K562 (cell line): ENCODE results near the gene CHRM4. TPM values are rescaled to one million over a fixed set of nuclear protein-coding genes. Genes with fewer than 3 reads are reported as not detected.

Experiments used
- BCOR ChIP-seq: fragments of 450-650 bp; IDR thresholded peaks from 2 replicates; pipeline ENCODE4 v1.6.1; 2016
- BRCA1 ChIP-seq, 2 experiments: fragments of 450-650 bp in 1 of 2; sonication (generic) in 1 of 2; formaldehyde crosslinking in 1 of 2; IDR thresholded peaks; 2 replicates each; pipeline versions ENCODE4 v1.5.0 to v1.6.1; 2017 to 2020; ENCODE audit warnings: mild to moderate bottlenecking in 1 of 2, missing genetic modification reagents in 1 of 2
- CTBP1 ChIP-seq: fragments of 450-650 bp; IDR thresholded peaks from 2 replicates; pipeline ENCODE4 v1.6.1; 2016; ENCODE audit warnings: borderline replicate concordance
- CXXC5 ChIP-seq: fragments of 250-450 bp; sonication (Bioruptor Pico); IDR thresholded peaks from 2 replicates; pipeline ENCODE4 v1.8.0; 2022; ENCODE audit warnings: inconsistent platforms, mild to moderate bottlenecking, moderate library complexity
- FOXA3 ChIP-seq, 2 experiments: fragments of 450-650 bp in 1 of 2; sonication (generic) in 1 of 2; formaldehyde crosslinking; IDR thresholded peaks in 1 of 2; conservative IDR thresholded peaks in 1 of 2; 2 replicates each; pipeline versions ENCODE4 v1.4.0 to v1.8.0; 2020 to 2022; ENCODE audit warnings: mild to moderate bottlenecking in 2 of 2, missing genetic modification reagents in 1 of 2
- HMGN3 ChIP-seq: IDR thresholded peaks from 2 replicates; pipeline ENCODE4 v1.6.1; 2011; ENCODE audit warnings: borderline replicate concordance, low read depth, mild to moderate bottlenecking, mixed read lengths, low read length; ENCODE audit not compliant: insufficient read length; ENCODE audit errors: extremely low read depth
- NFIC ChIP-seq: fragments of 450-650 bp; IDR thresholded peaks from 2 replicates; pipeline ENCODE4 v1.6.1; 2017; ENCODE audit warnings: mild to moderate bottlenecking, inconsistent platforms
- NR2C1 ChIP-seq, 2 experiments: fragments of 450-650 bp; IDR thresholded peaks; 2 replicates each; pipeline ENCODE4 v1.6.1; 2017; ENCODE audit warnings: mild to moderate bottlenecking in 2 of 2, antibody characterized with exemption in 1 of 2, inconsistent platforms in 1 of 2, missing compliant biosample characterization in 1 of 2, missing genetic modification characterization in 1 of 2
- PTRF ChIP-seq: fragments of 450-650 bp; IDR thresholded peaks from 2 replicates; pipeline ENCODE4 v1.6.1; 2016; ENCODE audit warnings: mild to moderate bottlenecking, missing genetic modification characterization, missing compliant biosample characterization
- TOE1 ChIP-seq, 2 experiments: fragments of 450-650 bp in 1 of 2; sonication (generic) in 1 of 2; formaldehyde crosslinking in 1 of 2; IDR thresholded peaks; 2 replicates each; pipeline versions ENCODE4 v1.7.1 to v1.8.0; 2016 to 2022; ENCODE audit warnings: borderline replicate concordance in 2 of 2, mild to moderate bottlenecking in 2 of 2, antibody characterized with exemption in 1 of 2, inconsistent platforms in 1 of 2, low read depth in 1 of 2, missing genetic modification reagents in 1 of 2, moderate library complexity in 1 of 2
- YY1 ChIP-seq, 3 experiments: IDR thresholded peaks; 2 replicates each; pipeline ENCODE4 v1.6.1; 2011; ENCODE audit warnings: low read length in 2 of 3, mild to moderate bottlenecking in 2 of 3, moderate library complexity in 2 of 3, borderline replicate concordance in 1 of 3, control low read depth in 1 of 3, low read depth in 1 of 3; ENCODE audit not compliant: insufficient read depth in 3 of 3, insufficient replicate concordance in 2 of 3, control insufficient read depth in 1 of 3, insufficient read length in 1 of 3; ENCODE audit errors: extremely low read depth in 1 of 3
- ZFP1 ChIP-seq: fragments of 450-650 bp; formaldehyde crosslinking; IDR thresholded peaks from 2 replicates; pipeline ENCODE4 v1.4.0; 2020; ENCODE audit warnings: mild to moderate bottlenecking, mixed read lengths
- ZZZ3 ChIP-seq: fragments of 450-650 bp; IDR thresholded peaks from 2 replicates; pipeline ENCODE4 v1.6.1; 2016; ENCODE audit warnings: antibody characterized with exemption, mild to moderate bottlenecking, moderate library complexity
- polyA plus RNA-seq, 8 experiments: library from polyadenylated mRNA; depleted of rRNA in 4 of 8; stranded (reverse) in 5 of 8; unstranded in 3 of 8; fragments of >200 nt; fragmentation: Nextera tagmentation in 2 of 8; fragmentation: Illumina TruSeq in 1 of 8; extraction: Ambion mirVana in 2 of 8; extraction: Trizol in 1 of 8; gene quantifications; 2 replicates each; pipeline versions ENCODE4 v1.2.1 to v1.2.3, GENCODE V29; 2011 to 2014; ENCODE audit warnings: inconsistent platforms in 1 of 8, missing spikeins in 1 of 8
- total RNA-seq, 7 experiments: library from RNA; depleted of rRNA in 6 of 7; stranded (reverse); fragments of >200 nt in 6 of 7; fragmentation: Illumina TruSeq in 2 of 7; extraction: Trizol in 2 of 7; gene quantifications; 2 replicates each; pipeline versions ENCODE4 v1.2.1 to v1.2.3, GENCODE V29; 2011 to 2021; ENCODE audit warnings: low replicate concordance in 1 of 7
- TF ChIP-seq, protein P1 (sequence below): fragments of 450-650 bp; formaldehyde crosslinking; IDR thresholded peaks from 2 replicates; pipeline ENCODE4 v1.4.0; 2020; ENCODE audit warnings: mild to moderate bottlenecking, moderate library complexity
- TF ChIP-seq, protein P2 (sequence below), 2 experiments: fragments of 150-350 bp in 1 of 2; IDR thresholded peaks; 2 replicates each; pipeline ENCODE4 v1.6.1; 2012 to 2016; ENCODE audit warnings: low read depth in 2 of 2, low read length in 2 of 2, mild to moderate bottlenecking in 1 of 2, moderate library complexity in 1 of 2
- TF ChIP-seq, protein P3 (sequence below): IDR thresholded peaks from 3 replicates; pipeline ENCODE4 v1.6.1; 2011; ENCODE audit warnings: borderline replicate concordance, mild to moderate bottlenecking; ENCODE audit not compliant: insufficient read length, insufficient read depth
- TF ChIP-seq, protein P4 (sequence below): fragments of 250-450 bp; sonication (Bioruptor Pico); IDR thresholded peaks from 2 replicates; pipeline ENCODE4 v1.4.0; 2020; ENCODE audit warnings: mild to moderate bottlenecking, moderate library complexity

Gene CHRM4
- total and polyA plus RNA-seq, 9 of the 15 experiments (the other 6 are each of a cell fraction or from before 2014, with no cell fraction given) = 0.22 to 1.3 (median 0.40) TPM; not detected in 2

DNA sequence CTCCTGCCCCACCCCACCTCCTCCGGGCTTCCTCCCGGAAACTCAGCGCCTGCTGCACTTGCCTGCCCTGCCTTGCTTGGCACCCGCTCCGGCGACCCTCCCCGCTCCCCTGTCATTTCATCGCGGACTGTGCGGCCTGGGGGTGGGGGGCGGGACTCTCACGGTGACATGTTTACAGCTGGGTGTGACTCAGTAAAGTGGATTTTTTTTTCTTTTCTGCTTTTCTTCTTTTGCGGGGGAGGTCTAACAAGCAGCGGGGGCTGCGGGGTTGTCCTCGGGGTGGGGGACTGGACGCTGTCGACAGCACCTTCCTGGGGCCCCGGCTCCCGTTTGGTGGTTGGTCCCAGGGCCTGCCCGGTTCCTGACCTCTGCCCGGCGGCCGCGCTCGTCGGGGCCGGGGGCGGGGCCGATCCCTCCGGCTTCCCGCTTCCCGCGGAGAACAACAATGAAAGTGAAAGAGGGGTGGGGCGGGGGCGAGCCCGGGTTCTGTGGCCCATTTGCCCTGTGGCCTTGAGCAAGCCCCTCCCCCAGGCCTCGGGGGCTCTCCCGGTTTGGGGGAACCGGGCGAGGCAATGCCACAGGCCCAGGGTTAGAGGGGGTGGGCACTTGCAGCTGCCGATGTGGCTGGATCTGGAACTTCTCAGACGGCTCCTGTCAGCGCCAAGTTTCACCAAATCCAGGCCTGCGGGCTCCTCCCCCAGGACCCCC is 11.1 kb downstream of the CHRM4 start (continued):
- TF ChIP-seq ZZZ3 = no peak
- TF ChIP-seq FOXA3 (CRISPR knock-in tag; conservative IDR thresholded peaks at IDR 0.05 in 1 of 2, IDR thresholded peaks at IDR 0.05 in 1 of 2) = no peak
- no peak; the same call in 1 of the 2 replicates for TF ChIP-seq CTBP1
- peak; percentile 50; the same call in 1 of the 2 replicates for TF ChIP-seq NFIC
- TF ChIP-seq NR2C1 (IDR thresholded peaks at IDR 0.05) = no peak
- TF ChIP-seq NR2C1 (tag; IDR thresholded peaks at IDR 0.05) = peak; percentile 59
- no peak for TF ChIP-seq PTRF (tag)
- TF ChIP-seq, protein P1, sequence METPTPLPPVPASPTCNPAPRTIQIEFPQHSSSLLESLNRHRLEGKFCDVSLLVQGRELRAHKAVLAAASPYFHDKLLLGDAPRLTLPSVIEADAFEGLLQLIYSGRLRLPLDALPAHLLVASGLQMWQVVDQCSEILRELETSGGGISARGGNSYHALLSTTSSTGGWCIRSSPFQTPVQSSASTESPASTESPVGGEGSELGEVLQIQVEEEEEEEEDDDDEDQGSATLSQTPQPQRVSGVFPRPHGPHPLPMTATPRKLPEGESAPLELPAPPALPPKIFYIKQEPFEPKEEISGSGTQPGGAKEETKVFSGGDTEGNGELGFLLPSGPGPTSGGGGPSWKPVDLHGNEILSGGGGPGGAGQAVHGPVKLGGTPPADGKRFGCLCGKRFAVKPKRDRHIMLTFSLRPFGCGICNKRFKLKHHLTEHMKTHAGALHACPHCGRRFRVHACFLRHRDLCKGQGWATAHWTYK (CRISPR knock-in tag) = peak; percentile 61; the same call in 1 of the 2 replicates
- TF ChIP-seq HMGN3 = peak; percentile 31
- TF ChIP-seq ZFP1 (CRISPR knock-in tag) = no peak
- peak in 1 of 3 experiments; percentile 7 for TF ChIP-seq YY1 (IDR thresholded peaks at IDR 0.05; ENCODE audit: borderline replicate concordance in 1 of 3, control insufficient read depth in 1 of 3, extremely low read depth in 1 of 3, insufficient read depth in 3 of 3, insufficient read length in 1 of 3, insufficient replicate concordance in 2 of 3, low read depth in 1 of 3, low read length in 2 of 3)
- peak; percentile 43; the same call in 1 of the 2 replicates for TF ChIP-seq BCOR
- no peak for TF ChIP-seq BRCA1 (IDR thresholded peaks at IDR 0.05)
- no peak for TF ChIP-seq BRCA1 (CRISPR knock-in tag; IDR thresholded peaks at IDR 0.05)
- TF ChIP-seq, protein P2, sequence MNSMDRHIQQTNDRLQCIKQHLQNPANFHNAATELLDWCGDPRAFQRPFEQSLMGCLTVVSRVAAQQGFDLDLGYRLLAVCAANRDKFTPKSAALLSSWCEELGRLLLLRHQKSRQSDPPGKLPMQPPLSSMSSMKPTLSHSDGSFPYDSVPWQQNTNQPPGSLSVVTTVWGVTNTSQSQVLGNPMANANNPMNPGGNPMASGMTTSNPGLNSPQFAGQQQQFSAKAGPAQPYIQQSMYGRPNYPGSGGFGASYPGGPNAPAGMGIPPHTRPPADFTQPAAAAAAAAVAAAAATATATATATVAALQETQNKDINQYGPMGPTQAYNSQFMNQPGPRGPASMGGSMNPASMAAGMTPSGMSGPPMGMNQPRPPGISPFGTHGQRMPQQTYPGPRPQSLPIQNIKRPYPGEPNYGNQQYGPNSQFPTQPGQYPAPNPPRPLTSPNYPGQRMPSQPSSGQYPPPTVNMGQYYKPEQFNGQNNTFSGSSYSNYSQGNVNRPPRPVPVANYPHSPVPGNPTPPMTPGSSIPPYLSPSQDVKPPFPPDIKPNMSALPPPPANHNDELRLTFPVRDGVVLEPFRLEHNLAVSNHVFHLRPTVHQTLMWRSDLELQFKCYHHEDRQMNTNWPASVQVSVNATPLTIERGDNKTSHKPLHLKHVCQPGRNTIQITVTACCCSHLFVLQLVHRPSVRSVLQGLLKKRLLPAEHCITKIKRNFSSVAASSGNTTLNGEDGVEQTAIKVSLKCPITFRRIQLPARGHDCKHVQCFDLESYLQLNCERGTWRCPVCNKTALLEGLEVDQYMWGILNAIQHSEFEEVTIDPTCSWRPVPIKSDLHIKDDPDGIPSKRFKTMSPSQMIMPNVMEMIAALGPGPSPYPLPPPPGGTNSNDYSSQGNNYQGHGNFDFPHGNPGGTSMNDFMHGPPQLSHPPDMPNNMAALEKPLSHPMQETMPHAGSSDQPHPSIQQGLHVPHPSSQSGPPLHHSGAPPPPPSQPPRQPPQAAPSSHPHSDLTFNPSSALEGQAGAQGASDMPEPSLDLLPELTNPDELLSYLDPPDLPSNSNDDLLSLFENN (IDR thresholded peaks at IDR 0.05; ENCODE audit: low read depth in 2 of 2, low read length in 2 of 2) = peak in 1 of 2 experiments; percentile 17; a peak in 1 of 4 replicates
- peak; percentile 66 for TF ChIP-seq CXXC5 (CRISPR knock-in tag)
- TF ChIP-seq, protein P3, sequence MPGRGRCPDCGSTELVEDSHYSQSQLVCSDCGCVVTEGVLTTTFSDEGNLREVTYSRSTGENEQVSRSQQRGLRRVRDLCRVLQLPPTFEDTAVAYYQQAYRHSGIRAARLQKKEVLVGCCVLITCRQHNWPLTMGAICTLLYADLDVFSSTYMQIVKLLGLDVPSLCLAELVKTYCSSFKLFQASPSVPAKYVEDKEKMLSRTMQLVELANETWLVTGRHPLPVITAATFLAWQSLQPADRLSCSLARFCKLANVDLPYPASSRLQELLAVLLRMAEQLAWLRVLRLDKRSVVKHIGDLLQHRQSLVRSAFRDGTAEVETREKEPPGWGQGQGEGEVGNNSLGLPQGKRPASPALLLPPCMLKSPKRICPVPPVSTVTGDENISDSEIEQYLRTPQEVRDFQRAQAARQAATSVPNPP = no peak
- no peak for TF ChIP-seq TOE1 (IDR thresholded peaks at IDR 0.05; ENCODE audit: borderline replicate concordance)
- no peak for TF ChIP-seq TOE1 (CRISPR knock-in tag; IDR thresholded peaks at IDR 0.05; ENCODE audit: borderline replicate concordance, low read depth)
- TF ChIP-seq, protein P4, sequence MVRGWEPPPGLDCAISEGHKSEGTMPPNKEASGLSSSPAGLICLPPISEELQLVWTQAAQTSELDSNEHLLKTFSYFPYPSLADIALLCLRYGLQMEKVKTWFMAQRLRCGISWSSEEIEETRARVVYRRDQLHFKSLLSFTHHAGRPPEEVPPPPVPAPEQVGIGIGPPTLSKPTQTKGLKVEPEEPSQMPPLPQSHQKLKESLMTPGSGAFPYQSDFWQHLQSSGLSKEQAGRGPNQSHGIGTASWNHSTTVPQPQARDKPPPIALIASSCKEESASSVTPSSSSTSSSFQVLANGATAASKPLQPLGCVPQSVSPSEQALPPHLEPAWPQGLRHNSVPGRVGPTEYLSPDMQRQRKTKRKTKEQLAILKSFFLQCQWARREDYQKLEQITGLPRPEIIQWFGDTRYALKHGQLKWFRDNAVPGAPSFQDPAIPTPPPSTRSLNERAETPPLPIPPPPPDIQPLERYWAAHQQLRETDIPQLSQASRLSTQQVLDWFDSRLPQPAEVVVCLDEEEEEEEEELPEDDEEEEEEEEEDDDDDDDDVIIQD (CRISPR knock-in tag) = no peak
